Gastroesophageal sphincter (tissue), 4 donors: ENCODE data around the gene TRMT5. TPM values are rescaled to one million over a fixed set of nuclear protein-coding genes. Genes with fewer than 3 reads are reported as not detected.

Experiments used
- ATAC-seq: fragments of 150-250 bp; one replicate; pipeline ENCODE4 v1.9.1; 2016; ENCODE audit warnings: mild to moderate bottlenecking, moderate library complexity
- H3K27ac ChIP-seq, 4 donors: fragments of 200-600 bp; sonication (generic) in 3 of 4; 1 replicate in 3 of 4; 2 replicates in 1 of 4; pipeline ENCODE4 v1.5.1; 2016 to 2019
- H3K27me3 ChIP-seq: fragments of 200-600 bp; sonication (generic); one replicate; pipeline ENCODE4 v1.5.1; 2019
- H3K36me3 ChIP-seq, 2 donors: fragments of 200-600 bp; sonication (generic); one replicate each; pipeline ENCODE4 v1.5.1; 2019; ENCODE audit warnings: control low read depth in 1 of 2
- H3K4me1 ChIP-seq, 3 donors: fragments of 200-600 bp; sonication (generic); 1 replicate in 2 of 3; 2 replicates in 1 of 3; pipeline ENCODE4 v1.5.1; 2016 to 2019; ENCODE audit warnings: control low read depth in 2 of 3
- H3K4me3 ChIP-seq, 2 donors: fragments of 200-600 bp; sonication (generic); one replicate each; pipeline ENCODE4 v1.5.1; 2019; ENCODE audit warnings: mild to moderate bottlenecking in 1 of 2, moderate library complexity in 1 of 2
- H3K9me3 ChIP-seq, 3 donors: fragments of 200-600 bp; sonication (generic); one replicate each; pipeline ENCODE4 v1.5.1; 2017 to 2019; ENCODE audit warnings: control low read depth in 2 of 3
- CTCF ChIP-seq, 4 experiments: fragments of 200-600 bp in 2 of 4; fragments of 450-650 bp in 2 of 4; sonication (generic) in 1 of 4; IDR thresholded peaks; one replicate each; pipeline ENCODE4 v1.5.1; 2017 to 2019; ENCODE audit warnings: antibody characterized with exemption in 4 of 4, mild to moderate bottlenecking in 2 of 4, moderate library complexity in 2 of 4
- EP300 ChIP-seq: sonication (generic); formaldehyde crosslinking; IDR thresholded peaks from one replicate; pipeline ENCODE4 v1.6.1; 2017; ENCODE audit warnings: antibody characterized with exemption, mild to moderate bottlenecking
- POLR2A ChIP-seq, 2 donors: fragments of 450-650 bp; IDR thresholded peaks; one replicate each; pipeline ENCODE4 v1.6.1; 2017; ENCODE audit warnings: antibody characterized with exemption in 2 of 2, mild to moderate bottlenecking in 2 of 2, moderate library complexity in 1 of 2
- POLR2AphosphoS5 ChIP-seq: sonication (generic); formaldehyde crosslinking; IDR thresholded peaks from one replicate; pipeline ENCODE4 v1.6.1; 2017; ENCODE audit warnings: antibody characterized with exemption
- WGBS, 2 donors: methylation state at CpG; one replicate each; pipeline ENCODE4 v1.1.5; 2018; ENCODE audit warnings: low coverage in 1 of 2; 5-methylcytosine and 5-hydroxymethylcytosine counted together
- small RNA-seq, 4 donors: library from RNA; depleted of rRNA; stranded (forward); fragments of <200 nt; gene quantifications; one replicate each; pipeline ENCODE3, GENCODE V24; 2016
- total RNA-seq, 4 donors: library from RNA; depleted of rRNA; stranded (reverse); fragments of >200 nt; gene quantifications; one replicate each; pipeline ENCODE4 v1.1.0, GENCODE V29; 2016

Gene TRMT5
- total RNA-seq, 4 donors from 2014 or later = 7.5 to 16.5 (median 11.6) TPM

- Histone ChIP-seq H3K9me3 (no peaks in the 10 kb centered on the region), H3K36me3 (no peaks in the 10 kb centered on the region), H3K4me3 (no peak overlapping the region), H3K27me3 (no peaks in the 10 kb centered on the region), H3K4me1 (peaks cover 0 to 8% (median 0%) of the 10 kb centered on the region in 3 donors), H3K27ac (no peak overlapping the region)
- WGBS, 2 donors = 41 to 71% methylated on average over 1 of the region's 1 CpG
- ATAC-seq = no peak
- TF ChIP-seq CTCF (IDR thresholded peaks at IDR 0.05) (no peak), POLR2AphosphoS5 (no peak), POLR2A (IDR thresholded peaks at IDR 0.05) (no peak), EP300 (no peak)
These were observed 55.6 kb downstream of the TRMT5 start for GRCh38 chr14:60925286-60925685.

- Histone ChIP-seq H3K4me3 (no peak overlapping the region), H3K4me1 (peaks cover 0 to 8% (median 0%) of the 10 kb centered on the region in 3 donors), H3K9me3 (no peaks in the 10 kb centered on the region), H3K27me3 (no peaks in the 10 kb centered on the region), H3K27ac (no peak overlapping the region), H3K36me3 (peaks cover 0 to 6% of the 10 kb centered on the region in 2 donors)
- TF ChIP-seq EP300 = no peak
- WGBS, 2 donors = 50 to 79% methylated on average over 2 of the region's 2 CpGs
- no peak for ATAC-seq
These were observed 58.8 kb downstream of the TRMT5 start for GRCh38 chr14:60922050-60922449.

Small RNA genes within 50 kb of the gene (small RNA-seq; reads per million reads assigned to genes)
- gene RNU6-398P = 0 reads per million in 4 donors

Other genes starting within 250 kb of the TRMT5 start
- gene MNAT1, start 246.3 kb downstream of the TRMT5 start, total RNA-seq = 10 to 100 TPM; 30.4 to 46.0 (median 42.8) TPM
- gene SLC38A6, start 166 bp upstream of the TRMT5 start, total RNA-seq = 10 to 100 TPM; 11.9 to 19.9 (median 16.2) TPM